ENCODE data around the gene PARS2. TPM values are rescaled to one million over a fixed set of nuclear protein-coding genes. Genes with fewer than 3 reads are reported as not detected.

The PARS2 gene
- total RNA-seq, 1 experiment from 2014 or later: 9.6 TPM

DNA sequence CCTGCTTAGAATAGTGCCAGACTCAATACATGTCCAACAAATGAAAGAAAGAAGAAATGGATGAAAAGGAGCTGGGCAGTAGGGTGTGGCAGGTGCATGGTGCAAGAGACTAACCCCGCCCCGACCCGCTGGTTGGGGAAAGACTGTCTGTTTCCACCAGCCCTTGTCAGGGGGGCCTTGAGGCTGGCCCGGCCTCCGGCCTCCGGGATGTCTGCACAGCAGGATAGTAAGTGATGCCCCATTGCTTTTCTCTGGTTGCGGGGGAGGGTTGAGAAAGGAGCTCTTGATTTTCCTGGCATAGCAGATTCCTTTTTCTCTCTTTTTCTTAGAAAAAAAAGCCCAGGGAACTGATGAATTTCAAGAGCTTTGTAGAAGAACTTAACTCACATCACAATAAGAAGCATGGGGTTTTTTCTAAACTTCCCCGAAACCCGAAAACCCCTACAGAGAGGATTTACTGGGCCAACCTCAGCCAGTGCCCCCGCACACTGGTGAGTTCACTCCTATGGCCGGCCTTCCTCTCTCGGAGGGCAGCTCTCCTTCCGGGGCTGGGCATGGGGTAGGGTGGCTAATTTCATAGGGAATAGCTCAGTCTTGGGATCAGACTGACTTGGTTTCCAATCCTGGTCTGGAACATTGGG, 49.3 kb upstream of the PARS2 start:
- DNase-seq (ENCODE audit: low read depth, low spot score): no peak
- no peaks in the 10 kb centered on the region for H3K9me2 ChIP-seq (ENCODE audit: insufficient read depth)
- H3K27me3 ChIP-seq (ENCODE audit: insufficient read depth, low read length): no peaks in the 10 kb centered on the region
- H3K36me3 ChIP-seq (ENCODE audit: control insufficient read depth in 1 of 2, insufficient read depth in 2 of 2, low read length in 2 of 2): no peaks in the 10 kb centered on the region
- CTCF ChIA-PET: no interaction called here
- RAD21 ChIA-PET (ENCODE audit: low non-redundant PET in 1 of 2, low total read pairs in 2 of 2, uncharacterized antibody in 2 of 2, unreplicated experiment in 2 of 2): no interaction called here
- POLR2A ChIA-PET: interaction anchor here (0.6 kb wide), 1 partner anchor 42 kb away, joined by 3 read pairs; no protein-coding TSS in a partner anchor
- H3K4me2 ChIP-seq (ENCODE audit: low read length): no peak overlapping the region
- H3K79me2 ChIP-seq (ENCODE audit: insufficient read depth, low read length): no peaks in the 10 kb centered on the region
- no peak overlapping the region for H3K27ac ChIP-seq (ENCODE audit: low read depth, low read length)
- TF ChIP-seq, protein P1, sequence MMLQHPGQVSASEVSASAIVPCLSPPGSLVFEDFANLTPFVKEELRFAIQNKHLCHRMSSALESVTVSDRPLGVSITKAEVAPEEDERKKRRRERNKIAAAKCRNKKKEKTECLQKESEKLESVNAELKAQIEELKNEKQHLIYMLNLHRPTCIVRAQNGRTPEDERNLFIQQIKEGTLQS (IDR thresholded peaks at IDR 0.05): no peak
- no peak for TF ChIP-seq EGR1 (IDR thresholded peaks at IDR 0.05; ENCODE audit: low read depth)
- no peak for ATAC-seq
- no TSS peak for BruUV-seq (replicated peaks)
- H3K9me3 ChIP-seq (ENCODE audit: control insufficient read depth in 1 of 2, insufficient read depth in 1 of 2, low read depth in 1 of 2, low read length in 2 of 2): no peaks in the 10 kb centered on the region
- no peak overlapping the region for H2AFZ ChIP-seq (ENCODE audit: low read depth, low read length, poor library complexity, severe bottlenecking)
- H3K4me3 ChIP-seq (replicated peaks in 1 of 2; ENCODE audit: low read depth in 1 of 2, low read length in 2 of 2): no peak overlapping the region
- no peaks in the 10 kb centered on the region for H4K20me1 ChIP-seq (ENCODE audit: insufficient read depth)
- intact Hi-C loops (cut with micrococcal nuclease): loop anchor here (5.0 kb wide), 1 partner anchor 691 kb away; no protein-coding TSS in a partner anchor
- H3K9ac ChIP-seq (ENCODE audit: low read length): no peak overlapping the region
- peaks cover 2 to 16% of the 10 kb centered on the region in 2 experiments; a peak in 3 of 4 replicates for H3K4me1 ChIP-seq (ENCODE audit: control insufficient read depth in 1 of 2, insufficient read depth in 2 of 2, low read length in 2 of 2)

DNA sequence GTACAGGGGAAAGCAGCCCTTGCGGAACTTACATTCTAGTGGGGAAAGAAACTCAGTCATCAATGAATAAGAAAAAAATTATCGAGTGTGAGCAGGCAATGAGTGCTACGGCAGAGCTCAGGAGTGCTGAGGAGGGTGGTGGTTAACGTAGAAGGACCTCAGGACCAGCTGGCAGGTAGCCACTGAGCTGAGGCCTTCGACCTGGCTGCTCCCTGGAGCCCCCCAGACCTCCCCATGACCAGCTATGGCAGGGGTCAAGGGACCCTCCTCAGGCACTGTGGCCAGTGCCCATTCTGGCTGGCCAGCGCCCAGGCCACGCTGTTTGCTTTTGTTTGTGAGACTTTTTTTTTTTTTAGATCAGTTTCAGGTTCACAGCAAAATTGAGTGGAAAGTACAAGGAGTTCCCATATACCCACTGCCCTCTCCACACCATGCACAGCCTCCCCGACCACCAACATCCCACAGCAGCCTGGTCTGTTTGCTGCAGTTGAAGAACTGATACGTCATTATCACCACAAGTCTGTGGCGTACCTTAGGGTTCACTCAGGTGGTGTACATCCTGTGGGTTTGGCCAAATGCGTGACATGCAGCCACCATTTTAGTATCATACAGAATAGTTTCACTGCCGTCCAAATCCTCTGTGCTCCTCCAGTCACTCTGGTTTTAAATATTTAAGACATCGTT, 48.6 kb upstream of the PARS2 start:
- H3K36me3 ChIP-seq (ENCODE audit: control insufficient read depth in 1 of 2, insufficient read depth in 2 of 2, low read length in 2 of 2): no peaks in the 10 kb centered on the region
- no peak for DNase-seq (ENCODE audit: low read depth, low spot score)
- H3K4me2 ChIP-seq (ENCODE audit: low read length): no peak overlapping the region
- CTCF ChIA-PET: no interaction called here
- no peaks in the 10 kb centered on the region for H3K9me2 ChIP-seq (ENCODE audit: insufficient read depth)
- H3K4me3 ChIP-seq (replicated peaks in 1 of 2; ENCODE audit: low read depth in 1 of 2, low read length in 2 of 2): no peak overlapping the region
- H4K20me1 ChIP-seq (ENCODE audit: insufficient read depth): no peaks in the 10 kb centered on the region
- no peak overlapping the region for H3K27ac ChIP-seq (ENCODE audit: low read depth, low read length)
- no peak overlapping the region for H2AFZ ChIP-seq (ENCODE audit: low read depth, low read length, poor library complexity, severe bottlenecking)
- H3K9me3 ChIP-seq (ENCODE audit: control insufficient read depth in 1 of 2, insufficient read depth in 1 of 2, low read depth in 1 of 2, low read length in 2 of 2): no peaks in the 10 kb centered on the region
- POLR2A ChIA-PET: no interaction called here
- H3K4me1 ChIP-seq (ENCODE audit: control insufficient read depth in 1 of 2, insufficient read depth in 2 of 2, low read length in 2 of 2): peaks cover 2 to 23% of the 10 kb centered on the region in 2 experiments; a peak in 3 of 4 replicates
- TF ChIP-seq YY1 (IDR thresholded peaks at IDR 0.05; ENCODE audit: extremely low read depth, insufficient replicate concordance, low read depth, low read length): no peak
- TF ChIP-seq ZFX (IDR thresholded peaks at IDR 0.05): no peak
- TF ChIP-seq CEBPB (IDR thresholded peaks at IDR 0.05; ENCODE audit: low read depth): no peak
- no peak for TF ChIP-seq ELF1 (IDR thresholded peaks at IDR 0.05; ENCODE audit: borderline replicate concordance, low read depth)
- no peak for TF ChIP-seq SIN3A (IDR thresholded peaks at IDR 0.05; ENCODE audit: low read depth)
- TF ChIP-seq, protein P1 (IDR thresholded peaks at IDR 0.05): no peak
- no peak for TF ChIP-seq RAD21 (IDR thresholded peaks at IDR 0.05; ENCODE audit: low read depth)
- no peak for TF ChIP-seq EZH2 (IDR thresholded peaks at IDR 0.05)
- ATAC-seq: no peak
- no peak overlapping the region for H3K9ac ChIP-seq (ENCODE audit: low read length)
- no peaks in the 10 kb centered on the region for H3K27me3 ChIP-seq (ENCODE audit: insufficient read depth, low read length)
- RAD21 ChIA-PET (ENCODE audit: low non-redundant PET in 1 of 2, low total read pairs in 2 of 2, uncharacterized antibody in 2 of 2, unreplicated experiment in 2 of 2): no interaction called here
- no peaks in the 10 kb centered on the region for H3K79me2 ChIP-seq (ENCODE audit: insufficient read depth, low read length)
- no TSS peak for BruUV-seq (replicated peaks)
- intact Hi-C loops (cut with micrococcal nuclease): loop anchor here (5.0 kb wide), 1 partner anchor 691 kb away; no protein-coding TSS in a partner anchor
